CD4-positive, CD25-positive, alpha-beta regulatory T cell (primary cell): ENCODE measurements around the gene ASAH2B. TPM values are rescaled to one million over a fixed set of nuclear protein-coding genes. Genes with fewer than 3 reads are reported as not detected.

Experiments used
- ATAC-seq, 2 donors: fragments of 150-1000 bp; cut with Tn5 transposase; one replicate each; pipeline ENCODE4 v1.10.0; 2021; ENCODE audit warnings: low read depth in 2 of 2, moderate number of reproducible peaks in 2 of 2, moderate library complexity in 1 of 2
- DNase-seq, 3 donors: peaks; one replicate each; pipeline versions ENCODE4 v3.0.0 to v3.0.0-alpha.2; 2012 to 2022; ENCODE audit warnings: mixed read lengths in 1 of 3
- H3K27ac ChIP-seq: one replicate; pipeline ENCODE4 v1.7.0; 2013; ENCODE audit warnings: mild to moderate bottlenecking, low read length; ENCODE audit not compliant: insufficient read depth, poor library complexity, severe bottlenecking
- H3K27me3 ChIP-seq: one replicate; pipeline ENCODE4 v1.7.0; 2013; ENCODE audit warnings: low read length; ENCODE audit not compliant: control insufficient read depth, insufficient read depth
- H3K36me3 ChIP-seq: one replicate; pipeline ENCODE4 v1.7.0; 2013; ENCODE audit warnings: mild to moderate bottlenecking, low read length, moderate library complexity; ENCODE audit not compliant: control insufficient read depth, insufficient read depth
- H3K4me1 ChIP-seq: 2 replicates; pipeline ENCODE4 v1.7.0; 2013; ENCODE audit warnings: mild to moderate bottlenecking, low read length; ENCODE audit not compliant: insufficient read depth, control insufficient read depth, poor library complexity, severe bottlenecking
- H3K4me3 ChIP-seq: one replicate; pipeline ENCODE4 v1.7.0; 2013; ENCODE audit warnings: low read depth, mild to moderate bottlenecking, low read length, moderate library complexity
- H3K9me3 ChIP-seq, 2 experiments: 1 replicate in 1 of 2; 2 replicates in 1 of 2; pipeline ENCODE4 v1.7.0; 2013; ENCODE audit warnings: low read length in 2 of 2, mild to moderate bottlenecking in 1 of 2, moderate library complexity in 1 of 2; ENCODE audit not compliant: control insufficient read depth in 2 of 2
- H3K27ac Mint-ChIP-seq, 3 donors: one replicate each; pipeline ENCODE4 v1.8.0; 2020 to 2022; ENCODE audit warnings: mild to moderate bottlenecking in 3 of 3, mixed read lengths in 3 of 3, moderate library complexity in 2 of 3
- H3K27me3 Mint-ChIP-seq: one replicate; pipeline ENCODE4 v1.8.0; 2022; ENCODE audit warnings: mild to moderate bottlenecking, mixed read lengths
- H3K36me3 Mint-ChIP-seq: one replicate; pipeline ENCODE4 v1.8.0; 2020; ENCODE audit warnings: mixed read lengths
- H3K4me1 Mint-ChIP-seq, 4 donors: one replicate each; pipeline ENCODE4 v1.8.0; 2020 to 2022; ENCODE audit warnings: mixed read lengths in 4 of 4, mild to moderate bottlenecking in 1 of 4
- H3K4me3 Mint-ChIP-seq, 4 donors: one replicate each; pipeline ENCODE4 v1.8.0; 2020 to 2022; ENCODE audit warnings: mild to moderate bottlenecking in 4 of 4, mixed read lengths in 4 of 4, moderate library complexity in 3 of 4
- H3K9me3 Mint-ChIP-seq, 7 donors: one replicate each; pipeline ENCODE4 v1.8.0; 2020 to 2022; ENCODE audit warnings: mixed read lengths in 7 of 7, mild to moderate bottlenecking in 3 of 7, moderate library complexity in 2 of 7
- polyA plus RNA-seq, 4 donors: library from polyadenylated mRNA; unstranded; fragments of 300-500 nt; fragmentation: Illumina TruSeq; gene quantifications; one replicate each; pipeline ENCODE4 v1.2.3, GENCODE V29; 2021
- total RNA-seq: library from RNA; stranded (reverse); gene quantifications from one replicate; pipeline ENCODE4 v1.2.3, GENCODE V29; 2022

Gene ASAH2B
- total and polyA plus RNA-seq, 5 donors from 2014 or later: 1.2 to 6.0 (median 2.2) TPM

DNA sequence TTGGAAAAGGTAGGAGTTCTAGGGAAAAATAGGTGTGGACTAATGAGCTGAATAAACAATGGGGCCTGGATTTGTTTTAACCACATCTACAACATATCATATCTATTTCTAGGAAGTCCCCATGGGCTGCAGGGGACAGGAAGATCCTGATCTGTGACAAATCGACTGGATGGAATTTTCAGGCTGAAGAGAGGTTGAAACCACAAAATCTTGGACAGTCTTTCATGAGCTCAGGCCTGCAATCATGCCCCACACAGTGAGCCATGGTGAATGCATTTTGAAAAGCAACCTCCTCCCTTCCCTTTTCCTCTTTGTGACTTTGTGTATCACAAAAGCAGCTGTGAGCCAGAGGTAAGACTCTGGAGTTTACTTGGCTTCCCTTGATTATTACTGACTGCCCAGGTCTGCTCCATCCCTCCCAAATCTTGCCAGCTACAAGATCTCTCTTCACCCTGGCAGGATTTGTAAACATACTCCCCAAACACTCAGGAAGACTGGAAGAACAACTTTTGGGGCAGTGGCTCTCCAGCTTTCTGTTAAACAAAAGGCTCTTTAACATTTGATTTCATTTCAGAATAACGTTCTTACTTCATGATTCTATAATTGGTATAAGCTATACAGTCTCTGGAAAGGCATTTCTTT lies 66.4 kb downstream of the ASAH2B start:
- Mint-ChIP-seq H3K4me1 (no peaks in the 10 kb centered on the region), H3K36me3 (no peaks in the 10 kb centered on the region), H3K4me3 (no peak overlapping the region), H3K27ac (no peak overlapping the region), H3K27me3 (peaks cover 45% of the 10 kb centered on the region), H3K9me3 (peaks cover 0 to 2% (median 0%) of the 10 kb centered on the region in 7 donors)
- H3K4me3 ChIP-seq: no peak overlapping the region
- no peaks in the 10 kb centered on the region for H3K9me3 ChIP-seq
- DNase-seq (no peak), ATAC-seq (no peak)
- H3K36me3 ChIP-seq: no peaks in the 10 kb centered on the region
- peaks cover 10% of the 10 kb centered on the region for H3K27me3 ChIP-seq
- no peak overlapping the region for H3K27ac ChIP-seq
- H3K4me1 ChIP-seq: no peaks in the 10 kb centered on the region

DNA sequence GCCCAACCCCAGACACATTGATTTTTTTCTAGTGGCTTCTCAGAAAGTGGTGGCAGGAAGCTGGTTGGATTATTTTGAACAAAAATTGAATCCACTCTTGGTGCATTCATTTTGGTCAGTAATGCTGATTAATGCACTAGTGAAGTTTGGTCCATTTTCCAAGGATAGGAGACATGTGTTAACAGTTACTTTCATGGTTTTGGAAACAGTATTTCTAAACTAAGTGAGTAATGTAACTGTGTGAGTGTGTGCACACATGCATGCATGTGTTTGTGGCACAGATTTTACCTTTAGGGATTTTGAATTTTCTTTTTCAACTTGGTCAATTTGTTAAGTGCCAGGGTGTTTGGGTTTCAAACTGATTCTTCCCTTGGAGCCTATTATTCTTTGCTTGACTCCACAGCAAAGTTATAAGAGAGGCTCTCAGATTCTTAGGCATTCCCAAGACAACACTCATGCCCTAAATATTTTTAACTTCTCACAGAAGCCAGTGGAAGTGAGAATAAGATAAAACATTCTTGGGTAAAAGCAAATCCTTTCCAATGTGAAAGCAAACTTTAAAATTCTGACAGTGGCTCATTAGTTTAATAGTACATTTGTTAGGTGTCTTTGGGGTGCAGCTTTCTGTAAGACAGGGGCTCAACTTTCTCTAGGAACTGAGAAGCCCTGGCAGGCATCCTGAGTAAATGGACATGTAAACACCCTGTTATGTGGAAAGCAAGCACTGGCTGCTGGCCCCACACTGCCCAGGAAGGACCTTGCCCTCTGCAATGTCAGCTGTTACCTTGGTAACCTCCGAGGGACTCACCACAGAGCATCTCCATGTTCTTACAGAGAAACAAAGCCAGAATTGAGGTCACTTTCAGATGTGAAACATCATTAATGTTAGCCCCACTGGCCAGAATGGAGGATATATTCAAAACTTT lies 68.4 kb downstream of the ASAH2B start:
- Histone ChIP-seq H3K27me3 (peaks cover 11% of the 10 kb centered on the region), H3K9me3 (no peaks in the 10 kb centered on the region), H3K36me3 (no peaks in the 10 kb centered on the region), H3K27ac (no peak overlapping the region), H3K4me1 (no peaks in the 10 kb centered on the region), H3K4me3 (no peak overlapping the region)
- H3K27me3 Mint-ChIP-seq: peaks cover 43% of the 10 kb centered on the region
- H3K27ac Mint-ChIP-seq: no peak overlapping the region
- H3K4me3 Mint-ChIP-seq: no peak overlapping the region
- ATAC-seq (no peak), DNase-seq (no peak)
- H3K36me3 Mint-ChIP-seq: no peaks in the 10 kb centered on the region
- H3K9me3 Mint-ChIP-seq: peaks cover 0 to 2% (median 0%) of the 10 kb centered on the region in 7 donors
- H3K4me1 Mint-ChIP-seq: no peaks in the 10 kb centered on the region

Other genes starting within 250 kb of the ASAH2B start
- 241 TPM for gene SGMS1, start 116.0 kb upstream of the ASAH2B start, total RNA-seq
- 10 to 100 TPM; 25.7 to 34.3 (median 31.4) TPM for gene SGMS1, start 116.0 kb upstream of the ASAH2B start, polyA plus RNA-seq
- gene A1CF, start 145.7 kb downstream of the ASAH2B start, total RNA-seq: not detected
- gene A1CF, start 145.7 kb downstream of the ASAH2B start, polyA plus RNA-seq: not detected